DMS153 (cell line): ENCODE data around the gene EPN3.

Source experiments
- DNase-seq: peaks from one replicate; lab custom pipeline; 2025; lab: John Stamatoyannopoulos, UW

EPN3 gene

GRCh38 chr17:50570032-50570431, 37.5 kb downstream of the EPN3 start:
- no peak for DNase-seq

- DNase-seq, result no peak
Observed at GRCh38 chr17:50570528-50570927, 38.0 kb downstream of the EPN3 start.

DNA sequence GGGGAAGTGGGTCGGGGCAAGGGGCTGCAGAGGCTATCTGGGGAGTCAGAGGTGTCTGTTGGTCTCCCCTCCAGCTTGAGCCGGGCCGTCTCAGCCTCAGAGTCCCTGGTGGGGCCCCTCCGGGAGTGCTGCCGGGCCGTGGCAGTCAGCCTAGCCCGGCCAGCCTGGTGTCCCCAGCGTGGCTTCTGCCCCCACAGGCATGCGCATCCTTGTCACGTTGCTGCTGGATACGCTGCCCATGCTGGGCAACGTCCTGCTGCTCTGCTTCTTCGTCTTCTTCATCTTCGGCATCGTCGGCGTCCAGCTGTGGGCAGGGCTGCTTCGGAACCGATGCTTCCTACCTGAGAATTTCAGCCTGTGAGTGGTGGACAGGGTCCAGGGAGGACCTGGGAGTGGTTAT, 39.1 kb downstream of the EPN3 start:
- DNase-seq, result no peak

- no peak for DNase-seq
Observed at GRCh38 chr17:50572541-50572940, 40.0 kb downstream of the EPN3 start.

DNA sequence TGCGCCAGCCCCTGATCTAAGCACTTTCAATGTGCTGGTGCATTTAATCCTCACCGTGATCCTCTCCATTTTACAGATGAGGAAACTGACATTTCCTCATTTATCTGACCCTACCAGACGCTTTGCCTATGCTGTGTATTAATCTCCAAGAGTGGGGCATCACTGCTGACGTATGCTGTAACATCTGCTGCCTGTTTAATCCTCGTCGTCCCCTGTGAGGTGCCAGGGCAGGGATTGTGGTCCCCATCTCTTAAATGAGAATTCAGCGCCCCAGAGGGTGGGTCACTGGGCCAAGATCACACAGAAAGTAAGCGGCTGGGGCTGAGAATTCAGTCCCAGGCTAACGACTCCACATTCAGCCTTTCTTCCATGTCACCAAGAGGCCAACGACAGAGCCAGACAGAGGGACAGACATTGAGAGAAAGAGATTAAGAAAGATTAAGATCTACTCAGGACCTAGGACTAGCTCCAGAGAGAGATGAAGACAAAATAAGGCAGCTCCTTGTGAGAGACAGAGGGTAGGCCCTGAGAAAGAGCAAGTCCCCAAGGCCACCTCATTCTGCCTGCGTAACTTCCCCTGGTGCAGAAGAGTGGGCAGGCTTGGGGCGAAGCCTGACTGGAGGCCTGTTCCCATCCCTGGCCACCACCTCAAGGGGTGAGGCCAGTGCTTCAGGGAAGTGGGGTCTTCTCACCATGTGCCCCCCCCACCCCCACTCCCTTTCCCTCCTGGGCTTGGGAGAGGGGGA, 41.5 kb downstream of the EPN3 start:
- DNase-seq, result no peak

DNA sequence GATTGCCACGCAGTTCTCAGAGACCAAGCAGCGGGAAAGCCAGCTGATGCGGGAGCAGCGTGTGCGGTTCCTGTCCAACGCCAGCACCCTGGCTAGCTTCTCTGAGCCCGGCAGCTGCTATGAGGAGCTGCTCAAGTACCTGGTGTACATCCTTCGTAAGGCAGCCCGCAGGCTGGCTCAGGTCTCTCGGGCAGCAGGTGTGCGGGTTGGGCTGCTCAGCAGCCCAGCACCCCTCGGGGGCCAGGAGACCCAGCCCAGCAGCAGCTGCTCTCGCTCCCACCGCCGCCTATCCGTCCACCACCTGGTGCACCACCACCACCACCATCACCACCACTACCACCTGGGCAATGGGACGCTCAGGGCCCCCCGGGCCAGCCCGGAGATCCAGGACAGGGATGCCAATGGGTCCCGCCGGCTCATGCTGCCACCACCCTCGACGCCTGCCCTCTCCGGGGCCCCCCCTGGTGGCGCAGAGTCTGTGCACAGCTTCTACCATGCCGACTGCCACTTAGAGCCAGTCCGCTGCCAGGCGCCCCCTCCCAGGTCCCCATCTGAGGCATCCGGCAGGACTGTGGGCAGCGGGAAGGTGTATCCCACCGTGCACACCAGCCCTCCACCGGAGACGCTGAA, 43.2 kb downstream of the EPN3 start:
- DNase-seq, result no peak

- no peak for DNase-seq
Observed at GRCh38 chr17:50576864-50577263, 44.3 kb downstream of the EPN3 start.

GRCh38 chr17:50577451-50577954, 45.0 kb downstream of the EPN3 start:
- DNase-seq, result no peak

DNA sequence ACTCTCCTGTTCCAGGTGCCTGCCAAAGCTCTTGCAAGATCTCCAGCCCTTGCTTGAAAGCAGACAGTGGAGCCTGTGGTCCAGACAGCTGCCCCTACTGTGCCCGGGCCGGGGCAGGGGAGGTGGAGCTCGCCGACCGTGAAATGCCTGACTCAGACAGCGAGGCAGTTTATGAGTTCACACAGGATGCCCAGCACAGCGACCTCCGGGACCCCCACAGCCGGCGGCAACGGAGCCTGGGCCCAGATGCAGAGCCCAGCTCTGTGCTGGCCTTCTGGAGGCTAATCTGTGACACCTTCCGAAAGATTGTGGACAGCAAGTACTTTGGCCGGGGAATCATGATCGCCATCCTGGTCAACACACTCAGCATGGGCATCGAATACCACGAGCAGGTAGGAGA, 45.6 kb downstream of the EPN3 start:
- no peak for DNase-seq

GRCh38 chr17:50579399-50579798, 46.9 kb downstream of the EPN3 start:
- no peak for DNase-seq

GRCh38 chr17:50580646-50581045, 48.1 kb downstream of the EPN3 start:
- DNase-seq, result no peak

GRCh38 chr17:50581316-50581715, 48.8 kb downstream of the EPN3 start:
- DNase-seq, result no peak

DNA sequence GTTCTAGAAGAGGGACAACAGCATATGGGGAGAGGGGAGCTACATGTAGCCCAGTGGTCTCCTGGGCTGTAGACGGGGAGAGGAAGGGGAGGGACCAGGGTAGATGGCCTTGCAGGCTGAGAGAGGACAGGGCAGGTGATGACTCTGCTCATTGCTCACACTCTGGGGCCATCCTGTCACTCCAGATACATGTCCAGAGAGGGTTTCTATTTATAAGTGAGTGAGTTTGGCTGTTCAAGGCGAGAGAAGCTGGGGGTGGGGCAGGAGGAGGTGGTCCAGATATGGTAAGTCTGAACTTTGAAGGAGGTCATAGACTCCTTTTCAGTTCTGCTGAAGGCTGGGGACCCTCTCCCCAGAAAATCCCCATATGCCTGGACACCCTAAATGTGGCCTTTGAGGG, 50.2 kb downstream of the EPN3 start:
- DNase-seq, result no peak

DNA sequence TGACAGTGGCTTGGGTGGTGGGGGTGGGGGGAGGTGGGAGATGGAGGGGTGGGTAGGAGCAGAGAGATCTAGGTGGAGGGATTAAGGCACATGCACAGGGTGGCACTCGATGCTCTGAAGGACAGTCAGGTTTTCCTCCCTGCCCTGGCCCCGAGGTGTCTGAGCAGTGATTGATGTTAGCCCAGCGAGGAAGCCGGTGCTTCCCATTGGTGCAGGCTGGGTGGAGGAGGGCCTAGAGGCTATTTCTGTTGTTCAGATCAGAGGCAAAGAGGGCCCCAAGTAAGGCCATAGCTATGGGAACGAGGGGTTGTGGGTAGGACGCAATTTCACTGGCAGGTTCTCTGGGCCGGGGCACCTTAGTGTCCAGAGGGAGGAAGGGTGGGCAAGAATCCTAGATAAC, 51.1 kb downstream of the EPN3 start:
- DNase-seq, result no peak

DNA sequence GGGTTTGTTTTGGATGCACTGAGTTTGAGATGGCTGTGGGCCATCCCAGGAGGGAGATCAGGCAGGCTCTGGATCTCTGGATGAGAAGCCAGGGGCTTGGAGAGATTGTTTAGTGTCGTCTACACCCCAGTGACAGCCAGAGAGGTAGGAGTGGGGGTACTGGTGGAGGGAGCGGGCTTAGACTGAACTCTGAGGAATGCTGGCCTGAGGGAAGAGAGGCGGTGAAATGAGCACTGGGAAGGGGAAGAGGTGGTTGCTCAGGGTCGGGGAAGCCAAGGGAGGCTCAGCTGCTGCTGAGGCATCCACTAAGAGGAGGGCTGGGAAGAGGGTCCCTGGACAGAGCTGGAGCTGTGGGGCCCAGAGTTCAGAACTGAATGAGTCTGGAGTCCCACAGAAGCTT, 51.6 kb downstream of the EPN3 start:
- no peak for DNase-seq

GRCh38 chr17:50584749-50585148, 52.2 kb downstream of the EPN3 start:
- DNase-seq, result no peak

GRCh38 chr17:50585346-50585745, 52.8 kb downstream of the EPN3 start:
- DNase-seq, result no peak

GRCh38 chr17:50585891-50586290, 53.4 kb downstream of the EPN3 start:
- DNase-seq, result no peak

GRCh38 chr17:50586421-50587247, 54.1 kb downstream of the EPN3 start:
- no peak for DNase-seq

- no peak for DNase-seq
Observed at GRCh38 chr17:50587571-50587970, 55.0 kb downstream of the EPN3 start.

- DNase-seq, result no peak
Observed at GRCh38 chr17:50588391-50589049, 56.0 kb downstream of the EPN3 start.

DNA sequence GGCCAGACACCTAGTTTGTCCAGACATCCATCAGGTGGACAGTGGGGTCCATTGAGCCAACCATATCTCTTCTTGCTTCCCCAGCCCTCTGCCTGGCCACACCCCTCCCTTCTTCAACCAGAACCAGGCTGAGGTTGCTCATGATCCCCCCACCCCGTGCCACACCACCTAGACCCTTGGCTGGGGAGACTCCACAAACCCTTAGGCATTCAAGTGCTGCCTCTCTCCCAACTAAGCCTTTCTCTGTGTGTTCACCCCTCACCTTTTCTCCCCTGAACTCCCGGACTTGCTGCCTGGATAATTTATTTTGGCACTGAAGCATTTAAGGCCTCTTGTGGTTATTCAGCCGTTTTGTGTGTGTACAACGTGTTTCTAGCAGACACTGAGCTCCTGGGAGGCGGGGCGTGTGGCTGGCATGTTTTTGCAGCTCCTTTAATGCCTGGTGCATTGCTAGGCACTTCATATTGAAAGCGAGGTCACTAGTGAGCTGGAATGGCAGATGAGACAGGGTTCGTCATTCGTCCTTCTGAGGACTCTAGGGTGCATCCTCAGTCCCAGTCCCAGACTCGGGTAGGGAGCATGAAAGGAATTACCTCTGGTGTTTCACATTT, 56.7 kb downstream of the EPN3 start:
- DNase-seq, result no peak
